Fibroblast of the conjunctiva (primary cell): ENCODE data around the gene MYL10.
"Not testable (repeated sequence)": the region's sequence is repeated elsewhere in the genome, so short reads cannot be mapped to it uniquely, and the experiment has no call there.

Experiments used
- DNase-seq: peaks from one replicate; pipeline ENCODE4 v3.0.0-alpha.2; 2010; ENCODE audit warnings: low read depth

MYL10 gene

GRCh38 chr7:101618207-101618839, 10.8 kb downstream of the MYL10 start:
- DNase-seq, result no peak

GRCh38 chr7:101617451-101618206, 11.5 kb downstream of the MYL10 start:
- DNase-seq, result no peak

GRCh38 chr7:101615446-101615845, 13.7 kb downstream of the MYL10 start:
- no peak for DNase-seq

- no peak for DNase-seq
These were observed 14.2 kb downstream of the MYL10 start for GRCh38 chr7:101614939-101615302.

GRCh38 chr7:101614098-101614938, 14.8 kb downstream of the MYL10 start:
- no peak for DNase-seq

- no peak for DNase-seq
These were observed 16.1 kb downstream of the MYL10 start for GRCh38 chr7:101612885-101613515.

- no peak for DNase-seq
These were observed 20.1 kb downstream of the MYL10 start for GRCh38 chr7:101608772-101609713.

- no peak for DNase-seq
These were observed 22.6 kb downstream of the MYL10 start for GRCh38 chr7:101606498-101606923.

GRCh38 chr7:101605611-101606497, 23.2 kb downstream of the MYL10 start:
- DNase-seq, result no peak

GRCh38 chr7:101604934-101605332, 24.2 kb downstream of the MYL10 start:
- DNase-seq, result not testable (repeated sequence)

- DNase-seq, result no peak
These were observed 24.7 kb downstream of the MYL10 start for GRCh38 chr7:101604331-101604933.

GRCh38 chr7:101602484-101603241, 26.4 kb downstream of the MYL10 start:
- DNase-seq, result peak; percentile 47

GRCh38 chr7:101602082-101602481, 27.0 kb downstream of the MYL10 start:
- no peak for DNase-seq

GRCh38 chr7:101599787-101600186, 29.3 kb downstream of the MYL10 start:
- DNase-seq, result no peak

GRCh38 chr7:101598986-101599771, 29.9 kb downstream of the MYL10 start:
- no peak for DNase-seq

GRCh38 chr7:101598422-101598985, 30.6 kb downstream of the MYL10 start:
- no peak for DNase-seq

- DNase-seq, result no peak
These were observed 31.2 kb downstream of the MYL10 start for GRCh38 chr7:101597941-101598340.

- no peak for DNase-seq
These were observed 32.2 kb downstream of the MYL10 start for GRCh38 chr7:101596898-101597297.
